HepG2 (cell line): ENCODE measurements around the gene CRKL. TPM values are rescaled to one million over a fixed set of nuclear protein-coding genes. Genes with fewer than 3 reads are reported as not detected.

Experiments used
- ATAC-seq: fragments of 200-7000 bp; cut with Tn5 transposase; 3 replicates; pipeline ENCODE4 v1.9.1; 2020; ENCODE audit warnings: mild to moderate bottlenecking, moderate library complexity
- BruUV-seq: library from RNA; stranded (reverse); fragments of 400-500 nt; replicated peaks from 2 replicates; lab custom pipeline; 2021; lab: Mats Ljungman, UMichigan
- CTCF ChIA-PET: fragments of 300-600 bp; formaldehyde crosslinking; extraction: SDS; loops from one replicate; lab custom pipeline; 2021; ENCODE audit warnings: low total read pairs, inconsistent platforms, low intra/inter-chr PET ratio; lab: Yijun Ruan, JAX
- POLR2A ChIA-PET: fragments of 350-600 bp; sonication (Branson Sonifier 250); formaldehyde crosslinking; loops from one replicate; lab custom pipeline; 2020; ENCODE audit warnings: antibody characterized with exemption, inconsistent platforms; lab: Yijun Ruan, JAX
- DNase-seq: peaks from one replicate; pipeline ENCODE4 v3.0.0-alpha.2; 2015; ENCODE audit warnings: low spot score
- FAIRE-seq: peaks from 3 replicates; lab custom pipeline; 2011; peaks lifted over from hg19 to GRCh38; lab: Jason Lieb, UNC
- H2AFZ ChIP-seq: one replicate; pipeline ENCODE4 v1.6.1; 2011; ENCODE audit warnings: low read length, inconsistent platforms
- H3K27ac ChIP-seq: fragments of 300-600 bp; 3 replicates; pipeline ENCODE4 v1.8.0; 2011; ENCODE audit warnings: mixed run types, mild to moderate bottlenecking, mixed read lengths, low read length, inconsistent platforms; ENCODE audit not compliant: insufficient read depth; ENCODE audit errors: extremely low read length
- H3K27me3 ChIP-seq, 2 experiments: fragments of 200-600 bp in 1 of 2; 2 replicates in 1 of 2; 3 replicates in 1 of 2; pipeline versions ENCODE4 v1.6.0 to v1.8.0; 2011; ENCODE audit warnings: low read length in 2 of 2, mild to moderate bottlenecking in 2 of 2, moderate library complexity in 2 of 2, inconsistent platforms in 1 of 2; ENCODE audit not compliant: insufficient read depth in 2 of 2, control insufficient read depth in 1 of 2
- H3K36me3 ChIP-seq, 2 experiments: fragments of 200-600 bp in 1 of 2; replicated peaks in 1 of 2; 2 replicates in 1 of 2; 3 replicates in 1 of 2; pipeline versions ENCODE4 v1.5.1 to v1.8.0; 2011; ENCODE audit warnings: low read length in 2 of 2, inconsistent platforms in 1 of 2; ENCODE audit not compliant: insufficient read depth in 2 of 2, control insufficient read depth in 1 of 2
- H3K4me1 ChIP-seq: 2 replicates; pipeline ENCODE4 v1.5.1; 2012; ENCODE audit warnings: low read length, inconsistent platforms; ENCODE audit not compliant: insufficient read depth
- H3K4me2 ChIP-seq: 2 replicates; pipeline ENCODE4 v1.6.0; 2011; ENCODE audit warnings: low read depth, low read length, inconsistent platforms
- H3K4me3 ChIP-seq, 3 experiments: fragments of 200-600 bp in 1 of 3; sonication (generic), shearing (Covaris generic) in 1 of 3; replicated peaks in 1 of 3; 2 replicates each; pipeline ENCODE4 v1.5.1; 2011 to 2016; ENCODE audit warnings: low read length in 3 of 3, inconsistent platforms in 2 of 3, low read depth in 2 of 3, mild to moderate bottlenecking in 2 of 3, control low read depth in 1 of 3, mixed read lengths in 1 of 3; ENCODE audit not compliant: insufficient read depth in 1 of 3
- H3K79me2 ChIP-seq: one replicate; pipeline ENCODE4 v1.6.1; 2011; ENCODE audit warnings: low read length, inconsistent platforms; ENCODE audit not compliant: insufficient read depth
- H3K9ac ChIP-seq: 2 replicates; pipeline ENCODE4 v1.6.0; 2011; ENCODE audit warnings: mild to moderate bottlenecking, low read depth, low read length, inconsistent platforms; ENCODE audit not compliant: insufficient read depth
- H3K9me3 ChIP-seq: 2 replicates; pipeline ENCODE4 v1.5.1; 2012; ENCODE audit warnings: mild to moderate bottlenecking, low read length
- H4K20me1 ChIP-seq: 2 replicates; pipeline ENCODE4 v1.6.0; 2011; ENCODE audit warnings: inconsistent platforms, mild to moderate bottlenecking, low read length, moderate library complexity; ENCODE audit not compliant: insufficient read depth
- CBFB ChIP-seq: sonication (generic); formaldehyde crosslinking; IDR thresholded peaks from 2 replicates; pipeline ENCODE4 v1.4.0; 2020; ENCODE audit warnings: missing genetic modification reagents
- ELF1 ChIP-seq: sonication (generic); formaldehyde crosslinking; IDR thresholded peaks from 2 replicates; pipeline ENCODE4 v1.4.0; 2020; ENCODE audit warnings: missing genetic modification reagents
- FOXA3 ChIP-seq: IDR thresholded peaks from 2 replicates; pipeline ENCODE4 v1.6.1; 2016; ENCODE audit warnings: missing genetic modification reagents, missing compliant biosample characterization
- GPN1 ChIP-seq: sonication (generic); formaldehyde crosslinking; IDR thresholded peaks from 2 replicates; pipeline ENCODE4 v1.5.1; 2020; ENCODE audit warnings: missing genetic modification reagents, borderline replicate concordance
- JDP2 ChIP-seq: sonication (generic); formaldehyde crosslinking; IDR thresholded peaks from 2 replicates; pipeline ENCODE4 v1.8.1; 2022; ENCODE audit warnings: missing genetic modification reagents, borderline replicate concordance
- JUN ChIP-seq: sonication (generic); formaldehyde crosslinking; IDR thresholded peaks from 2 replicates; pipeline ENCODE4 v1.4.0; 2020; ENCODE audit warnings: mild to moderate bottlenecking, missing genetic modification reagents
- NR3C1 ChIP-seq: sonication (generic); formaldehyde crosslinking; IDR thresholded peaks from 2 replicates; pipeline ENCODE4 v1.4.0; 2020; ENCODE audit warnings: missing genetic modification reagents
- PCBP1 ChIP-seq: fragments of 200-400 bp; formaldehyde crosslinking; IDR thresholded peaks from 2 replicates; pipeline ENCODE4 v1.6.1; 2017; ENCODE audit warnings: mild to moderate bottlenecking, low read depth, low read length, borderline replicate concordance
- WIZ ChIP-seq: sonication (generic); formaldehyde crosslinking; IDR thresholded peaks from 2 replicates; pipeline ENCODE4 v1.5.1; 2020; ENCODE audit warnings: mild to moderate bottlenecking, missing genetic modification reagents
- ZBTB4 ChIP-seq: sonication (generic); formaldehyde crosslinking; IDR thresholded peaks from 2 replicates; pipeline ENCODE4 v1.4.0; 2020; ENCODE audit warnings: missing genetic modification reagents, mild to moderate bottlenecking, borderline replicate concordance
- ZNF12 ChIP-seq: sonication (generic); formaldehyde crosslinking; IDR thresholded peaks from 2 replicates; pipeline ENCODE4 v1.5.0; 2020; ENCODE audit warnings: missing genetic modification reagents
- ZNF251 ChIP-seq: sonication (generic); formaldehyde crosslinking; IDR thresholded peaks from 2 replicates; pipeline ENCODE4 v1.9.0; 2021; ENCODE audit warnings: mild to moderate bottlenecking, missing genetic modification reagents
- ZNF264 ChIP-seq: sonication (generic); formaldehyde crosslinking; IDR thresholded peaks from 2 replicates; pipeline ENCODE4 v1.4.0; 2020; ENCODE audit warnings: missing genetic modification reagents
- ZNF510 ChIP-seq: sonication (generic); formaldehyde crosslinking; IDR thresholded peaks from 2 replicates; pipeline ENCODE4 v1.4.0; 2020; ENCODE audit warnings: low read depth, mild to moderate bottlenecking, missing genetic modification reagents
- ZNF550 ChIP-seq: sonication (generic); formaldehyde crosslinking; IDR thresholded peaks from 2 replicates; pipeline ENCODE4 v1.4.0; 2020; ENCODE audit warnings: mild to moderate bottlenecking, missing genetic modification reagents, borderline replicate concordance
- ZNF724P ChIP-seq: sonication (generic); formaldehyde crosslinking; IDR thresholded peaks from 2 replicates; pipeline ENCODE4 v1.8.0; 2022; ENCODE audit warnings: missing genetic modification reagents, borderline replicate concordance
- ZNF749 ChIP-seq: sonication (generic); formaldehyde crosslinking; IDR thresholded peaks from 2 replicates; pipeline ENCODE4 v1.8.0; 2022; ENCODE audit warnings: mild to moderate bottlenecking, missing genetic modification reagents, moderate library complexity, borderline replicate concordance
- ZNF761 ChIP-seq: sonication (generic); formaldehyde crosslinking; conservative IDR thresholded peaks from 2 replicates; pipeline ENCODE4 v1.4.0; 2020; ENCODE audit warnings: mild to moderate bottlenecking, missing genetic modification reagents
- ZNF879 ChIP-seq: sonication (generic); formaldehyde crosslinking; IDR thresholded peaks from 2 replicates; pipeline ENCODE4 v1.8.1; 2023; ENCODE audit warnings: missing genetic modification reagents
- WGBS: methylation state at CpG from one replicate; pipeline ENCODE4 v1.1.6; 2017; ENCODE audit warnings: low lambda C conversion rate; 5-methylcytosine and 5-hydroxymethylcytosine counted together
- in situ Hi-C: cut with HindIII; loops from 2 replicates; pipeline ENCODE4 v1.10.0; 2017; ENCODE audit warnings: low pct_unique_long_range_greater_than_20kb; ENCODE audit not compliant: extremely low pct_ligation_motif_present
- intact Hi-C: fragments of 100-400 bp; cut with micrococcal nuclease; formaldehyde crosslinking; loops from one replicate; pipeline ENCODE4 v1.10.0; 2022; ENCODE audit not compliant: unreplicated experiment
- polyA plus RNA-seq, 8 experiments: library from polyadenylated mRNA; depleted of rRNA in 3 of 8; stranded (reverse) in 7 of 8; unstranded in 1 of 8; fragments of >200 nt; fragmentation: Illumina TruSeq in 4 of 8; extraction: Trizol in 4 of 8; gene quantifications; 2 replicates each; pipeline versions ENCODE4 v1.2.1 to v1.2.3, GENCODE V29; 2011 to 2016; ENCODE audit warnings: low read depth in 4 of 8, missing spikeins in 1 of 8, mixed read lengths in 1 of 8; ENCODE audit not compliant: insufficient read depth in 1 of 8
- total RNA-seq, 5 experiments: library from RNA; depleted of rRNA; stranded (reverse); fragments of >200 nt; fragmentation: Illumina TruSeq; extraction: Trizol; gene quantifications; 2 replicates each; pipeline ENCODE4 v1.2.3, GENCODE V29; 2016; ENCODE audit warnings: low read depth in 1 of 5
- TF ChIP-seq, protein P1 (sequence below): sonication (generic); formaldehyde crosslinking; IDR thresholded peaks from 2 replicates; pipeline ENCODE4 v1.9.0; 2022; ENCODE audit warnings: low read depth, missing genetic modification reagents

Gene CRKL
- total and polyA plus RNA-seq, 2 of the 13 experiments (the other 11 are each of a cell fraction or from before 2014, with no cell fraction given), result 37.4 to 60.6 TPM

GRCh38 chr22:20976291-20976877, 59.2 kb downstream of the CRKL start:
- Histone ChIP-seq H3K9ac (no peak overlapping the region), H3K79me2 (peaks cover 2% of the 10 kb centered on the region), H3K9me3 (0 out of 2 replicates have a peak, but pooled peaks cover 4% of the 10 kb centered on the region), H3K4me3 (no peak overlapping the region), H3K4me2 (no peak overlapping the region), H4K20me1 (no peaks in the 10 kb centered on the region), H2AFZ (no peak overlapping the region), H3K4me1 (peaks cover 26% of the 10 kb centered on the region), H3K36me3 (no peaks in the 10 kb centered on the region), H3K27ac (no peak overlapping the region), H3K27me3 (no peaks in the 10 kb centered on the region)
- no peak for ATAC-seq
- ChIA-PET POLR2A (no interaction called here), CTCF (no interaction called here)
- BruUV-seq, result no TSS peak
- no peak for DNase-seq
- in situ Hi-C loops, result no loop called here
- FAIRE-seq, result no peak
- TF ChIP-seq NR3C1 (no peak), ELF1 (no peak), ZBTB4 (CRISPR knock-in tag) (no peak), ZNF749 (no peak), FOXA3 (no peak), CBFB (CRISPR knock-in tag) (no peak), ZNF12 (CRISPR knock-in tag) (no peak), JUN (CRISPR knock-in tag) (no peak), PCBP1 (no peak), ZNF264 (CRISPR knock-in tag) (no peak), ZNF251 (CRISPR knock-in tag) (no peak), ZNF550 (CRISPR knock-in tag) (no peak), JDP2 (CRISPR knock-in tag) (no peak), ZNF510 (no peak), ZNF761 (CRISPR knock-in tag) (no peak), ZNF724P (CRISPR knock-in tag) (no peak), ZNF879 (CRISPR knock-in tag) (no peak), WIZ (CRISPR knock-in tag) (no peak), GPN1 (no peak)
- TF ChIP-seq, protein P1, sequence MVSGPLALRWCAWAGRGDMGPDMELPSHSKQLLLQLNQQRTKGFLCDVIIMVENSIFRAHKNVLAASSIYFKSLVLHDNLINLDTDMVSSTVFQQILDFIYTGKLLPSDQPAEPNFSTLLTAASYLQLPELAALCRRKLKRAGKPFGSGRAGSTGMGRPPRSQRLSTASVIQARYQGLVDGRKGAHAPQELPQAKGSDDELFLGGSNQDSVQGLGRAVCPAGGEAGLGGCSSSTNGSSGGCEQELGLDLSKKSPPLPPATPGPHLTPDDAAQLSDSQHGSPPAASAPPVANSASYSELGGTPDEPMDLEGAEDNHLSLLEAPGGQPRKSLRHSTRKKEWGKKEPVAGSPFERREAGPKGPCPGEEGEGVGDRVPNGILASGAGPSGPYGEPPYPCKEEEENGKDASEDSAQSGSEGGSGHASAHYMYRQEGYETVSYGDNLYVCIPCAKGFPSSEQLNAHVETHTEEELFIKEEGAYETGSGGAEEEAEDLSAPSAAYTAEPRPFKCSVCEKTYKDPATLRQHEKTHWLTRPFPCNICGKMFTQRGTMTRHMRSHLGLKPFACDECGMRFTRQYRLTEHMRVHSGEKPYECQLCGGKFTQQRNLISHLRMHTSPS (CRISPR knock-in tag), result no peak
- 89% methylated on average over 16 of the region's 24 CpGs for WGBS
- intact Hi-C loops, result no loop called here
